Measurements from ENCODE around the gene FCGR3A. TPM values are rescaled to one million over a fixed set of nuclear protein-coding genes. Genes with fewer than 3 reads are reported as not detected.
"Not testable (repeated sequence)": the region's sequence is repeated elsewhere in the genome, so short reads cannot be mapped to it uniquely, and the experiment has no call there.

Gene FCGR3A
- total and polyA plus RNA-seq, 2 of the 8 experiments (the other 6 are each of a cell fraction or from before 2014, with no cell fraction given) = not detected

DNA sequence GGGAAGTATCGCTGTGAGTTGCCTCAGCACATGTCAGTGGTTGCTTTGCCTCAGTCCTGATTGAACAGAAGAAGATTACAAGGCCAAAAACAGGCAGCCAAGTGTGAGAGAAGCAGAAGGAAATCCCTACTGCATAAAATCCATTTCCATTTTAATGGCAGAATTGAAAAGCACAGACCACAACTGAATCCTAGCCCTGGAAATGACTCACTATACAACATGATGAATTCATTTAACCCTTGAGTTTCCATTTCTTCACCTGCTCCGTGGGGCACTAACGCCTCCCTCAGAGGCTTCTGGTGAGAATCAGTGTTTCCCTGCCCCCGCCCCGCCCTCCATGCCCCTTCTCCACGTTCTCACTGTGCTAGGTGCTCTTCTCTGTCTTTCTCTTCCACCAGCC, 40.3 kb upstream of the FCGR3A start:
- H3K14ac ChIP-seq (ENCODE audit: insufficient read length) = not testable (repeated sequence)
- 55% methylated on average over 1 of the region's 6 CpGs; no CpG with 5 or more reads in 1 of the 2 experiments for WGBS, 2 experiments (ENCODE audit: extremely low coverage in 1 of 2, insufficient coverage in 1 of 2, insufficient read length in 1 of 2, insufficient replicate concordance in 2 of 2, low coverage in 1 of 2, low lambda C conversion rate in 2 of 2, missing lambda C conversion rate in 1 of 2)

More for the DNA sequence above, 40.3 kb upstream of the FCGR3A start:
- H3K9me3 ChIP-seq (ENCODE audit: insufficient read depth in 2 of 2, low read depth in 1 of 2, low read length in 1 of 2); H3K4ac ChIP-seq (replicated peaks; ENCODE audit: insufficient read length, low read depth, low read length); CTCF ChIA-PET (ENCODE audit: partially characterized antibody); H4K5ac ChIP-seq (ENCODE audit: insufficient read length, low read depth, low read length); FAIRE-seq; H2BK15ac ChIP-seq (ENCODE audit: low read length); H3K4me3 ChIP-seq (ENCODE audit: extremely low read depth in 1 of 4, insufficient read depth in 2 of 4, low read depth in 3 of 4, low read length in 4 of 4); H3K79me1 ChIP-seq (ENCODE audit: low read depth, low read length); H3K27me3 ChIP-seq (replicated peaks in 1 of 4; ENCODE audit: control insufficient read depth in 3 of 4, extremely low read depth in 1 of 4, insufficient read depth in 3 of 4, low read length in 3 of 4); H3K36me3 ChIP-seq (ENCODE audit: control insufficient read depth in 2 of 4, insufficient read depth in 4 of 4, low read length in 3 of 4); H2BK20ac ChIP-seq (ENCODE audit: low read length); H3K27ac ChIP-seq (ENCODE audit: low read depth, low read length); H4K8ac ChIP-seq (ENCODE audit: extremely low read depth, insufficient read depth, low read length); H3K23me2 ChIP-seq (ENCODE audit: low read depth, low read length); H3K9ac ChIP-seq (replicated peaks in 1 of 4; ENCODE audit: extremely low read depth in 1 of 4, low read depth in 3 of 4, low read length in 3 of 4); H3K23ac ChIP-seq (ENCODE audit: insufficient read length); H2BK12ac ChIP-seq (ENCODE audit: low read depth, low read length); H3K56ac ChIP-seq (replicated peaks; ENCODE audit: insufficient read length, low read depth, low read length); H3K4me1 ChIP-seq (replicated peaks in 1 of 4; ENCODE audit: control insufficient read depth in 3 of 4, insufficient read depth in 4 of 4, low read length in 3 of 4); POLR2A ChIA-PET (ENCODE audit: partially characterized antibody); H2BK120ac ChIP-seq (replicated peaks; ENCODE audit: low read depth, low read length); H4K91ac ChIP-seq (replicated peaks; ENCODE audit: insufficient read length, low read length); DNase-seq (ENCODE audit: low read depth in 1 of 2, low spot score in 2 of 2); H3K79me2 ChIP-seq (ENCODE audit: control insufficient read depth in 1 of 2, insufficient read depth in 2 of 2, low read length in 2 of 2); H2AK5ac ChIP-seq (ENCODE audit: low read depth, low read length); H3K18ac ChIP-seq (ENCODE audit: extremely low read depth, low read length); H4K20me1 ChIP-seq (replicated peaks in 1 of 2; ENCODE audit: control insufficient read depth in 1 of 2, insufficient read depth in 2 of 2, low read length in 2 of 2); H2BK5ac ChIP-seq (ENCODE audit: low read depth, low read length): not testable (repeated sequence)
- H2AFZ ChIP-seq (ENCODE audit: low read length) = peak overlapping the region; percentile 90
- H3K4me2 ChIP-seq (ENCODE audit: insufficient read depth in 1 of 2, low read depth in 2 of 2, low read length in 2 of 2) = peak overlapping the region in 1 of 2 experiments; percentile 13; a peak in 1 of 4 replicates

Measured in H1 (cell line).